Measurements from ENCODE around the gene TNNI3K.

GRCh38 chr1:74395571-74395970 is 160.4 kb downstream of the TNNI3K start:
- TF ChIP-seq EP300 (IDR thresholded peaks at IDR 0.05; ENCODE audit: borderline replicate concordance in 1 of 2, control insufficient read depth in 1 of 2, low read depth in 2 of 2, low read length in 2 of 2) (no peak), EZH2 (IDR thresholded peaks at IDR 0.05; ENCODE audit: borderline replicate concordance, control insufficient read depth, low read depth, low read length) (no peak), POLR2A (IDR thresholded peaks at IDR 0.05; ENCODE audit: low read depth, low read length) (no peak), REST (IDR thresholded peaks at IDR 0.05; ENCODE audit: low read depth, low read length) (no peak), ZNF274 (IDR thresholded peaks at IDR 0.05; ENCODE audit: insufficient read depth, insufficient read length) (no peak)
- TF ChIP-seq, protein P1, sequence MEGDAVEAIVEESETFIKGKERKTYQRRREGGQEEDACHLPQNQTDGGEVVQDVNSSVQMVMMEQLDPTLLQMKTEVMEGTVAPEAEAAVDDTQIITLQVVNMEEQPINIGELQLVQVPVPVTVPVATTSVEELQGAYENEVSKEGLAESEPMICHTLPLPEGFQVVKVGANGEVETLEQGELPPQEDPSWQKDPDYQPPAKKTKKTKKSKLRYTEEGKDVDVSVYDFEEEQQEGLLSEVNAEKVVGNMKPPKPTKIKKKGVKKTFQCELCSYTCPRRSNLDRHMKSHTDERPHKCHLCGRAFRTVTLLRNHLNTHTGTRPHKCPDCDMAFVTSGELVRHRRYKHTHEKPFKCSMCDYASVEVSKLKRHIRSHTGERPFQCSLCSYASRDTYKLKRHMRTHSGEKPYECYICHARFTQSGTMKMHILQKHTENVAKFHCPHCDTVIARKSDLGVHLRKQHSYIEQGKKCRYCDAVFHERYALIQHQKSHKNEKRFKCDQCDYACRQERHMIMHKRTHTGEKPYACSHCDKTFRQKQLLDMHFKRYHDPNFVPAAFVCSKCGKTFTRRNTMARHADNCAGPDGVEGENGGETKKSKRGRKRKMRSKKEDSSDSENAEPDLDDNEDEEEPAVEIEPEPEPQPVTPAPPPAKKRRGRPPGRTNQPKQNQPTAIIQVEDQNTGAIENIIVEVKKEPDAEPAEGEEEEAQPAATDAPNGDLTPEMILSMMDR (IDR thresholded peaks at IDR 0.05 in 2 of 3, conservative IDR thresholded peaks at IDR 0.05 in 1 of 3; ENCODE audit: control insufficient read depth in 2 of 3, extremely low read depth in 1 of 3, insufficient read depth in 1 of 3, low read depth in 3 of 3, low read length in 3 of 3) = no peak

Data from GM12878 (cell line).